Measurements from ENCODE around the gene NCOR1. TPM values are rescaled to one million over a fixed set of nuclear protein-coding genes. Genes with fewer than 3 reads are reported as not detected.

Gene NCOR1
- total and polyA plus RNA-seq, 9 of the 15 experiments (the other 6 are each of a cell fraction or from before 2014, with no cell fraction given): 20.2 to 66.5 (median 50.9) TPM

DNA sequence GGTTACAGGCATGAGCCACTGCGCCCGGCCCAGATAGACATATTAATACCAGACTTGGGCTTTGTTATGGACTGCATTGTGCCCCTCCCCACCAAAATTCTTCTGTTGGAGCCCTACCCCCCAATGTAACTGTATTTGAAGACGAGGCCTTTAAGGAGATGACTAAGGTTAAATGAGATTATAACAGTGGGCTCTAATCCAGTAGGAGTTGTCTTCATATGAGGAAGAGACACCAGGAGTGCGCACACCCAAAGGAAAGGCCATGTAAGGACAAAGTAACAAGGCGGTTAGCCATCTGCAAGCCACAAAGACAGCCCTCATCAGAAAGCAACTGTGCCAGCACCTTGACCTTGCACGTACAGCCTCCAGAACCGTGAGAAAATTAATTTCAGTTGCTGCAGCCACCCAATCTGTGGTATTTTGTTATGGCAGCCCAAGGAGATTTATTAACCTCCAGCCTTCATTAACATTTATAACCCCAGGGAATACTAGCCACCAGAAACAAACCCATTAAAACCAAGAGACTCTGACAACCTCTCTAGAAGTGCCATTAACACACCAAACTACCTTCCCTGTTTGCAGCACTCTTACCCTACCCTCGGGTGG is 108.1 kb downstream of the NCOR1 start (continued):
- TF ChIP-seq, protein P1, sequence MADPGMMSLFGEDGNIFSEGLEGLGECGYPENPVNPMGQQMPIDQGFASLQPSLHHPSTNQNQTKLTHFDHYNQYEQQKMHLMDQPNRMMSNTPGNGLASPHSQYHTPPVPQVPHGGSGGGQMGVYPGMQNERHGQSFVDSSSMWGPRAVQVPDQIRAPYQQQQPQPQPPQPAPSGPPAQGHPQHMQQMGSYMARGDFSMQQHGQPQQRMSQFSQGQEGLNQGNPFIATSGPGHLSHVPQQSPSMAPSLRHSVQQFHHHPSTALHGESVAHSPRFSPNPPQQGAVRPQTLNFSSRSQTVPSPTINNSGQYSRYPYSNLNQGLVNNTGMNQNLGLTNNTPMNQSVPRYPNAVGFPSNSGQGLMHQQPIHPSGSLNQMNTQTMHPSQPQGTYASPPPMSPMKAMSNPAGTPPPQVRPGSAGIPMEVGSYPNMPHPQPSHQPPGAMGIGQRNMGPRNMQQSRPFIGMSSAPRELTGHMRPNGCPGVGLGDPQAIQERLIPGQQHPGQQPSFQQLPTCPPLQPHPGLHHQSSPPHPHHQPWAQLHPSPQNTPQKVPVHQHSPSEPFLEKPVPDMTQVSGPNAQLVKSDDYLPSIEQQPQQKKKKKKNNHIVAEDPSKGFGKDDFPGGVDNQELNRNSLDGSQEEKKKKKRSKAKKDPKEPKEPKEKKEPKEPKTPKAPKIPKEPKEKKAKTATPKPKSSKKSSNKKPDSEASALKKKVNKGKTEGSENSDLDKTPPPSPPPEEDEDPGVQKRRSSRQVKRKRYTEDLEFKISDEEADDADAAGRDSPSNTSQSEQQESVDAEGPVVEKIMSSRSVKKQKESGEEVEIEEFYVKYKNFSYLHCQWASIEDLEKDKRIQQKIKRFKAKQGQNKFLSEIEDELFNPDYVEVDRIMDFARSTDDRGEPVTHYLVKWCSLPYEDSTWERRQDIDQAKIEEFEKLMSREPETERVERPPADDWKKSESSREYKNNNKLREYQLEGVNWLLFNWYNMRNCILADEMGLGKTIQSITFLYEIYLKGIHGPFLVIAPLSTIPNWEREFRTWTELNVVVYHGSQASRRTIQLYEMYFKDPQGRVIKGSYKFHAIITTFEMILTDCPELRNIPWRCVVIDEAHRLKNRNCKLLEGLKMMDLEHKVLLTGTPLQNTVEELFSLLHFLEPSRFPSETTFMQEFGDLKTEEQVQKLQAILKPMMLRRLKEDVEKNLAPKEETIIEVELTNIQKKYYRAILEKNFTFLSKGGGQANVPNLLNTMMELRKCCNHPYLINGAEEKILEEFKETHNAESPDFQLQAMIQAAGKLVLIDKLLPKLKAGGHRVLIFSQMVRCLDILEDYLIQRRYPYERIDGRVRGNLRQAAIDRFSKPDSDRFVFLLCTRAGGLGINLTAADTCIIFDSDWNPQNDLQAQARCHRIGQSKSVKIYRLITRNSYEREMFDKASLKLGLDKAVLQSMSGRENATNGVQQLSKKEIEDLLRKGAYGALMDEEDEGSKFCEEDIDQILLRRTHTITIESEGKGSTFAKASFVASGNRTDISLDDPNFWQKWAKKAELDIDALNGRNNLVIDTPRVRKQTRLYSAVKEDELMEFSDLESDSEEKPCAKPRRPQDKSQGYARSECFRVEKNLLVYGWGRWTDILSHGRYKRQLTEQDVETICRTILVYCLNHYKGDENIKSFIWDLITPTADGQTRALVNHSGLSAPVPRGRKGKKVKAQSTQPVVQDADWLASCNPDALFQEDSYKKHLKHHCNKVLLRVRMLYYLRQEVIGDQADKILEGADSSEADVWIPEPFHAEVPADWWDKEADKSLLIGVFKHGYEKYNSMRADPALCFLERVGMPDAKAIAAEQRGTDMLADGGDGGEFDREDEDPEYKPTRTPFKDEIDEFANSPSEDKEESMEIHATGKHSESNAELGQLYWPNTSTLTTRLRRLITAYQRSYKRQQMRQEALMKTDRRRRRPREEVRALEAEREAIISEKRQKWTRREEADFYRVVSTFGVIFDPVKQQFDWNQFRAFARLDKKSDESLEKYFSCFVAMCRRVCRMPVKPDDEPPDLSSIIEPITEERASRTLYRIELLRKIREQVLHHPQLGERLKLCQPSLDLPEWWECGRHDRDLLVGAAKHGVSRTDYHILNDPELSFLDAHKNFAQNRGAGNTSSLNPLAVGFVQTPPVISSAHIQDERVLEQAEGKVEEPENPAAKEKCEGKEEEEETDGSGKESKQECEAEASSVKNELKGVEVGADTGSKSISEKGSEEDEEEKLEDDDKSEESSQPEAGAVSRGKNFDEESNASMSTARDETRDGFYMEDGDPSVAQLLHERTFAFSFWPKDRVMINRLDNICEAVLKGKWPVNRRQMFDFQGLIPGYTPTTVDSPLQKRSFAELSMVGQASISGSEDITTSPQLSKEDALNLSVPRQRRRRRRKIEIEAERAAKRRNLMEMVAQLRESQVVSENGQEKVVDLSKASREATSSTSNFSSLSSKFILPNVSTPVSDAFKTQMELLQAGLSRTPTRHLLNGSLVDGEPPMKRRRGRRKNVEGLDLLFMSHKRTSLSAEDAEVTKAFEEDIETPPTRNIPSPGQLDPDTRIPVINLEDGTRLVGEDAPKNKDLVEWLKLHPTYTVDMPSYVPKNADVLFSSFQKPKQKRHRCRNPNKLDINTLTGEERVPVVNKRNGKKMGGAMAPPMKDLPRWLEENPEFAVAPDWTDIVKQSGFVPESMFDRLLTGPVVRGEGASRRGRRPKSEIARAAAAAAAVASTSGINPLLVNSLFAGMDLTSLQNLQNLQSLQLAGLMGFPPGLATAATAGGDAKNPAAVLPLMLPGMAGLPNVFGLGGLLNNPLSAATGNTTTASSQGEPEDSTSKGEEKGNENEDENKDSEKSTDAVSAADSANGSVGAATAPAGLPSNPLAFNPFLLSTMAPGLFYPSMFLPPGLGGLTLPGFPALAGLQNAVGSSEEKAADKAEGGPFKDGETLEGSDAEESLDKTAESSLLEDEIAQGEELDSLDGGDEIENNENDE (IDR thresholded peaks at IDR 0.05; ENCODE audit: low read depth, low read length): no peak
- TF ChIP-seq, protein P2, sequence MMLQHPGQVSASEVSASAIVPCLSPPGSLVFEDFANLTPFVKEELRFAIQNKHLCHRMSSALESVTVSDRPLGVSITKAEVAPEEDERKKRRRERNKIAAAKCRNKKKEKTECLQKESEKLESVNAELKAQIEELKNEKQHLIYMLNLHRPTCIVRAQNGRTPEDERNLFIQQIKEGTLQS (IDR thresholded peaks at IDR 0.05): 0 out of 2 replicates have a peak, but pooled peaks have one; percentile 12
- TF ChIP-seq, protein P2 (CRISPR knock-in tag; conservative IDR thresholded peaks at IDR 0.05): no peak
- TF ChIP-seq ZNF766 (CRISPR knock-in tag; conservative IDR thresholded peaks at IDR 0.05): 0 out of 2 replicates have a peak, but pooled peaks have one; percentile 40
